ENCODE data around the gene SUCO. TPM values are rescaled to one million over a fixed set of nuclear protein-coding genes. Genes with fewer than 3 reads are reported as not detected.

The SUCO gene
- total RNA-seq, 1 experiment from 2014 or later = 37.7 TPM

DNA sequence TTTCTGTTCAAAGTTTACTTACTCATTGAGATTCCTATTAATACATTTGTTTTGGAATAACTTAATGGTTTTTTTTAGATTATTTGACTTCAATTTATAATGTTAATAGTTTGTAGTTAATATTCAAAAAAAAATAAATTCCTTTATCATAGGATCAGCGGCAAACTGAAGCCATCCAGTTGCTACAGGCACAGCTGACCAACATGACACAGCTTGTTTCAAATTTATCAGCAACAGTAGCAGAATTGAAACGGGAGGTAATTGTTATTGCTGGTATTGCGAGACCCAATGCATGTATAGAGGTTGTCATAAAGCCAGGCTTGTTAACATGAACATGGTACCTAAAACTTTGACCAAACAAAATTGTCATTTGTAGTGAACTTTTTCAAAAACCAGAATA is 67.0 kb downstream of the SUCO start:
- H2BK15ac ChIP-seq (ENCODE audit: low read depth, low read length) = no peak overlapping the region
- Mint-ChIP-seq H3K4me1 (no peaks in the 10 kb centered on the region), H3K27ac (no peak overlapping the region), H3K27me3 (ENCODE audit: low read depth) (no peaks in the 10 kb centered on the region), H3K9me3 (peaks cover 25 to 28% of the 10 kb centered on the region in 2 experiments), H3K4me3 (no peak overlapping the region), H3K36me3 (ENCODE audit: insufficient read depth in 1 of 3, low read depth in 3 of 3) (peaks cover 41 to 71% (median 60%) of the 10 kb centered on the region in 3 experiments)
- H3K9ac ChIP-seq (ENCODE audit: extremely low read depth, insufficient read length, low read length) = no peak overlapping the region
- no peaks in the 10 kb centered on the region for H4K20me1 ChIP-seq (ENCODE audit: control insufficient read depth, insufficient read depth, insufficient read length)
- H4K91ac ChIP-seq (ENCODE audit: insufficient read length, low read depth, low read length) = no peak overlapping the region
- no peak overlapping the region for H2BK120ac ChIP-seq (ENCODE audit: low read depth, low read length, poor library complexity, severe bottlenecking)
- no peaks in the 10 kb centered on the region for H3K23me2 ChIP-seq (ENCODE audit: insufficient read length, low read depth, low read length, poor library complexity, severe bottlenecking)
- no peak overlapping the region for H2BK12ac ChIP-seq (ENCODE audit: insufficient read length, low read depth, low read length)
- H4K5ac ChIP-seq (ENCODE audit: insufficient read length, low read depth, low read length) = no peak overlapping the region
- H3K27me3 ChIP-seq (ENCODE audit: insufficient read depth, low read length) = no peaks in the 10 kb centered on the region
- H3K4me1 ChIP-seq (ENCODE audit: insufficient read depth, low read length) = no peaks in the 10 kb centered on the region
- no peaks in the 10 kb centered on the region for H3K79me1 ChIP-seq (ENCODE audit: insufficient read depth, low read depth, low read length, poor library complexity, severe bottlenecking)
- H3K27ac ChIP-seq (ENCODE audit: insufficient read length, low read depth, low read length) = no peak overlapping the region
- H3K18ac ChIP-seq (ENCODE audit: insufficient read length, low read depth, low read length) = no peak overlapping the region
- no peak overlapping the region for H3K23ac ChIP-seq (ENCODE audit: insufficient read length, low read depth, low read length)
- H2AFZ ChIP-seq (ENCODE audit: low read length) = no peak overlapping the region
- H3K79me2 ChIP-seq (ENCODE audit: insufficient read depth, low read length) = peaks cover 1% of the 10 kb centered on the region; the same call in 1 of the 2 replicates
- no peak overlapping the region for H3T11ph ChIP-seq (ENCODE audit: low read length)
- H3K14ac ChIP-seq (ENCODE audit: insufficient read depth, low read length) = no peak overlapping the region
- TF ChIP-seq, protein P1, sequence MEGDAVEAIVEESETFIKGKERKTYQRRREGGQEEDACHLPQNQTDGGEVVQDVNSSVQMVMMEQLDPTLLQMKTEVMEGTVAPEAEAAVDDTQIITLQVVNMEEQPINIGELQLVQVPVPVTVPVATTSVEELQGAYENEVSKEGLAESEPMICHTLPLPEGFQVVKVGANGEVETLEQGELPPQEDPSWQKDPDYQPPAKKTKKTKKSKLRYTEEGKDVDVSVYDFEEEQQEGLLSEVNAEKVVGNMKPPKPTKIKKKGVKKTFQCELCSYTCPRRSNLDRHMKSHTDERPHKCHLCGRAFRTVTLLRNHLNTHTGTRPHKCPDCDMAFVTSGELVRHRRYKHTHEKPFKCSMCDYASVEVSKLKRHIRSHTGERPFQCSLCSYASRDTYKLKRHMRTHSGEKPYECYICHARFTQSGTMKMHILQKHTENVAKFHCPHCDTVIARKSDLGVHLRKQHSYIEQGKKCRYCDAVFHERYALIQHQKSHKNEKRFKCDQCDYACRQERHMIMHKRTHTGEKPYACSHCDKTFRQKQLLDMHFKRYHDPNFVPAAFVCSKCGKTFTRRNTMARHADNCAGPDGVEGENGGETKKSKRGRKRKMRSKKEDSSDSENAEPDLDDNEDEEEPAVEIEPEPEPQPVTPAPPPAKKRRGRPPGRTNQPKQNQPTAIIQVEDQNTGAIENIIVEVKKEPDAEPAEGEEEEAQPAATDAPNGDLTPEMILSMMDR (conservative IDR thresholded peaks at IDR 0.05) = no peak
- no peak overlapping the region for H3K56ac ChIP-seq (ENCODE audit: insufficient read length, low read depth, low read length)
- H3K4me2 ChIP-seq (ENCODE audit: insufficient read depth, insufficient read length, low read length) = no peak overlapping the region
- H2AK5ac ChIP-seq (ENCODE audit: insufficient read length, low read length) = no peak overlapping the region
- no peak overlapping the region for H2BK5ac ChIP-seq (ENCODE audit: insufficient read length, low read length)
- WGBS (ENCODE audit: extremely low coverage, insufficient read length, low lambda C conversion rate) = no CpG with 5 or more reads among the region's 3 CpGs
- no peak for DNase-seq
- no peak overlapping the region for H3K4ac ChIP-seq (ENCODE audit: low read depth, low read length)
- H3K9me3 ChIP-seq (ENCODE audit: control insufficient read depth, low read depth, low read length) = no peaks in the 10 kb centered on the region
- no peak overlapping the region for H4K8ac ChIP-seq (replicated peaks; ENCODE audit: insufficient read length, low read depth, low read length)
- no peak overlapping the region for H2BK20ac ChIP-seq (ENCODE audit: low read depth, low read length, poor library complexity, severe bottlenecking)

Data from H9 (cell line).